SK-N-MC (cell line): ENCODE data around the gene IFNA8.
A peak's percentile ranks its signal among the peaks of the same experiment; 100 is the strongest.
"Not testable (repeated sequence)": the region's sequence is repeated elsewhere in the genome, so short reads cannot be mapped to it uniquely, and the experiment has no call there.

Experiments
- DNase-seq: peaks from one replicate; pipeline ENCODE4 v3.0.0-alpha.2; 2011; ENCODE audit warnings: low read depth, low spot score
- H3K27ac ChIP-seq: fragments of 200-600 bp; sonication (generic); 2 replicates; pipeline ENCODE4 v1.5.1; 2016; ENCODE audit warnings: mixed run types
- H3K36me3 ChIP-seq: fragments of 200-600 bp; sonication (generic); 2 replicates; pipeline ENCODE4 v1.6.1; 2017; ENCODE audit warnings: antibody characterized with exemption, low read length, mixed read lengths; ENCODE audit not compliant: insufficient read depth
- H3K4me3 ChIP-seq: fragments of 200-600 bp; sonication (generic); 2 replicates; pipeline ENCODE4 v1.5.1; 2016
- H3K9ac ChIP-seq: fragments of 200-600 bp; sonication (generic); 2 replicates; pipeline ENCODE4 v1.8.0; 2017; ENCODE audit warnings: mixed run types, mixed read lengths; ENCODE audit not compliant: insufficient read length
- H3K9me3 ChIP-seq: fragments of 200-600 bp; sonication (generic); 2 replicates; pipeline ENCODE4 v1.6.1; 2017; ENCODE audit warnings: low read depth, mild to moderate bottlenecking, antibody characterized with exemption, low read length, moderate library complexity, mixed read lengths
- EZH2 ChIP-seq: fragments of 200-600 bp; sonication (generic); IDR thresholded peaks from one replicate; pipeline ENCODE4 v1.6.1; 2017; ENCODE audit warnings: antibody characterized with exemption
- FOXP2 ChIP-seq: optimal IDR thresholded peaks from 2 replicates; pipeline ENCODE3; 2011; ENCODE audit warnings: mild to moderate bottlenecking, moderate library complexity; ENCODE audit not compliant: insufficient read depth; ENCODE audit errors: extremely low read length, control extremely low read depth
- POLR2AphosphoS5 ChIP-seq: IDR thresholded peaks from 2 replicates; pipeline ENCODE4 v1.6.1; 2012; ENCODE audit warnings: mild to moderate bottlenecking, low read depth, low read length, borderline replicate concordance

The IFNA8 gene

GRCh38 chr9:21414220-21414940 lies 5.5 kb downstream of the IFNA8 start:
- H3K4me3 ChIP-seq = no peak overlapping the region
- no peak for TF ChIP-seq EZH2
- TF ChIP-seq FOXP2 = no peak
- no peak for TF ChIP-seq POLR2AphosphoS5
- DNase-seq = no peak
- no peak overlapping the region for H3K27ac ChIP-seq
- H3K36me3 ChIP-seq = no peaks in the 10 kb centered on the region
- no peak overlapping the region for H3K9ac ChIP-seq
- no peaks in the 10 kb centered on the region for H3K9me3 ChIP-seq

- DNase-seq = no peak
- TF ChIP-seq EZH2 = no peak
- no peak for TF ChIP-seq POLR2AphosphoS5
- no peak for TF ChIP-seq FOXP2
- Histone ChIP-seq H3K9me3 (no peaks in the 10 kb centered on the region), H3K4me3 (no peak overlapping the region), H3K9ac (no peak overlapping the region), H3K27ac (no peak overlapping the region), H3K36me3 (no peaks in the 10 kb centered on the region)
These were observed 6.8 kb downstream of the IFNA8 start for GRCh38 chr9:21415493-21416267.

- H3K36me3 ChIP-seq = no peaks in the 10 kb centered on the region
- no peak overlapping the region for H3K9ac ChIP-seq
- no peak overlapping the region for H3K4me3 ChIP-seq
- no peak overlapping the region for H3K27ac ChIP-seq
- DNase-seq = no peak
- H3K9me3 ChIP-seq = no peaks in the 10 kb centered on the region
- TF ChIP-seq EZH2 = no peak
These were observed 19.3 kb downstream of the IFNA8 start for GRCh38 chr9:21428235-21428634.

- no peak for DNase-seq
- Histone ChIP-seq H3K27ac (no peak overlapping the region), H3K4me3 (no peak overlapping the region), H3K36me3 (no peaks in the 10 kb centered on the region), H3K9ac (no peak overlapping the region), H3K9me3 (no peaks in the 10 kb centered on the region)
- TF ChIP-seq FOXP2 (no peak), EZH2 (no peak), POLR2AphosphoS5 (no peak)
These were observed 20.3 kb downstream of the IFNA8 start for GRCh38 chr9:21429191-21429590.

GRCh38 chr9:21432672-21433425 lies 23.9 kb downstream of the IFNA8 start:
- TF ChIP-seq EZH2 (no peak), POLR2AphosphoS5 (no peak), FOXP2 (no peak)
- no peak for DNase-seq
- no peaks in the 10 kb centered on the region for H3K9me3 ChIP-seq
- no peak overlapping the region for H3K9ac ChIP-seq
- H3K4me3 ChIP-seq = no peak overlapping the region
- H3K36me3 ChIP-seq = no peaks in the 10 kb centered on the region
- no peak overlapping the region for H3K27ac ChIP-seq

- Histone ChIP-seq H3K4me3 (no peak overlapping the region), H3K9ac (no peak overlapping the region), H3K27ac (no peak overlapping the region), H3K36me3 (no peaks in the 10 kb centered on the region), H3K9me3 (no peaks in the 10 kb centered on the region)
- TF ChIP-seq EZH2 (no peak), FOXP2 (no peak), POLR2AphosphoS5 (no peak)
- peak; percentile 40 for DNase-seq
These were observed 25.5 kb downstream of the IFNA8 start for GRCh38 chr9:21434202-21435014.

- DNase-seq, H3K9me3 ChIP-seq, H3K36me3 ChIP-seq, H3K27ac ChIP-seq, H3K9ac ChIP-seq, H3K4me3 ChIP-seq: not testable (repeated sequence)
These were observed 26.1 kb downstream of the IFNA8 start for GRCh38 chr9:21435015-21435383.

- Histone ChIP-seq H3K9ac (no peak within 1 kb of the TSS), H3K27ac (no peak within 1 kb of the TSS), H3K36me3 (no peaks in the 10 kb centered on the region), H3K4me3 (no peak within 1 kb of the TSS), H3K9me3 (no peaks in the 10 kb centered on the region)
- no peak for TF ChIP-seq POLR2AphosphoS5
- TF ChIP-seq FOXP2 = no peak
- no peak for TF ChIP-seq EZH2
- no peak for DNase-seq
These were observed 31.2 kb downstream of the IFNA8 start, which contains the start of gene IFNA1 for GRCh38 chr9:21440139-21440538. IFNA1 (plus strand) TSS chr9:21440439; CDS start chr9:21440508, 69 bp downstream.
